ENCODE data around the gene ZNF280B.

DNA sequence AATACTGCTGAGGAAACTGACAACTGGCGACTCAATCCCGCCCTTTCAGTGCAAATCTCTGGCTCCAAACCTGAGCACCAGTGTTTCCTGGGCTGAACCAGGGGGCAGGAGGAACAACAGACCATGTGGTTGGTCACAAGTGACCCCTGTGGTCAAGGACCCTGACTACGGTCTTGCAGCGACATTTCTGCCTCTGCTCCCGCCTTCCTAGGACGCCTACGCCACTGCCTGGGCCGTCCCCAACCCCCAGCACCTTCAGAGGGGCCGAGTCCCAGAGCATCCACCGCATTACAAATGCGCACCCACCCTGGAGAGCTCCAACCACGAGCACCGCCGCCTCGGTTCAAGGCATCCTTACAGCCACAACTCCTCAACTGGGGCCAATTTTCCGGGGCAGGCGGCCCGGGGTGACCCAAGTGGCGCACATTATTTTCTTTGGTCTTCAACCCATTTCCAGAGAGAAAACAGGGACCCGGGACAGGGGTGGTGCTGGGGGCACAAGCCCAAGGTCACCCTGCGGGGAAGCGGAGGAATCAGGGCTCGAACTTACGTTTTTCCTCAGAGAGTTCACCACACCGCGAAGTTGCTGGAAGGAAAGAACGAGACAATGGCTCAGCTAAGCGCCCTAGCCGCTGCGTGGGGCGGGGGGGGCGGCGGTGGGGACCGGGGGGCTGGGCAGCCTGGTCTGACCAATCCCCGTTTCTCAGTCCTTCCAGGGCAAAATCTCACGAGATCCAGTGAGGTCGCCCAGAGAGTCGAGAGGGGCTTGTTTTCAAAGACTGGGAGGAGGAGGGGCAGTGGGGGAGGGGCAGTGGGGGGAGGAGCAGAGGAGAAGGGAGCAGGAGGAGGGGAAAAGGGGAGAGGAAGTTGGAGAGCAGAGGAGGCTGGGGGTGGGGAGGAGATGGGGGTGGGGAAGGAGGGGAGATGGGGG lies 48.7 kb upstream of the ZNF280B start:
- TF ChIP-seq CTCF (conservative IDR thresholded peaks at IDR 0.05; ENCODE audit: low read length) (no peak), EZH2phosphoT487 (IDR thresholded peaks at IDR 0.05; ENCODE audit: borderline replicate concordance, low read depth, low read length) (no peak)

All from OCI-LY7 (cell line).